ENCODE data around the gene KCNMA1.

Gene KCNMA1

DNA sequence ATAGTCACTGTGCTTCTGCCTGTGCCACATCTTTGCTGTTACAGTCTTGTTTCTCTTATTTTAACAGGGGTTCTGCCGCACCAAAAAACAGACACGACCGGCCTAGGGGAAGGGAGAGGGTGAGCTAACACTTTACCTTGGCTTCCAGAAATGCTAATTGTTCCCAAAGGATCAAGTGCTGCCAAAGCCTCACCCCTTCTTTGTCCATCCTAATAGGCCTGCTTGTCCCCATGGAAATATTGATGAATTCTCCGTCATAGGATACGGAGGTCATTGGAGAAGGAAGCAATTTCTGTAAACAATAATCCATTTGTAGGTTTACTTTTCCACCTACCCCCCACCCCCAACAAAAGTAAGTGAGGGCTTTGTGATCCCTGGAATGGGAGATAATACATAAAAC, 567.3 kb downstream of the KCNMA1 start:
- Histone ChIP-seq H3K4me3 (ENCODE audit: low read length) (no peak overlapping the region), H3K27me3 (ENCODE audit: insufficient read depth, low read length) (no peaks in the 10 kb centered on the region), H2AFZ (ENCODE audit: low read depth, low read length) (no peak overlapping the region), H3K36me3 (ENCODE audit: insufficient read depth, low read length) (no peaks in the 10 kb centered on the region), H3K4me1 (ENCODE audit: insufficient read depth, low read length) (no peaks in the 10 kb centered on the region), H3K9me3 (ENCODE audit: low read length) (no peaks in the 10 kb centered on the region)

DNA sequence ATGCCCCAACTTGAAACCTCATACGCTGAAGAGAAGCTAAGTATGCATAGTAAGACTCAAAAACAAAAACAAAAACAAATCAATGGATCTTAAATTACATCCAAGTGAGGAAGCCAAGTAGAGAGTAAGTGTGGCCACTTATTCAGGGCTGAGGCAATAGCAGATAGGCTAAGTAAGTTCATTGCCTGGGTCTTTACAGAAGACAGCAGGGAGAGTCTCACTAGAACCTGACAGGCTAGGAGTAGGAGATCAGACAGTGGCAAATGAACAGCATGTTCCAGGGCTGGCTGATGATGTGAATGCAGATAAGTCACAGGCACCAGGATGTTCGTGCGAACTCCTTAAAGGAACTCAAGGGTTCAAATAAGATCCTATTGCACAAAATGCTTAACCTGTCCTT, 568.6 kb downstream of the KCNMA1 start:
- no peaks in the 10 kb centered on the region for H3K27me3 ChIP-seq (ENCODE audit: insufficient read depth, low read length)
- no peak overlapping the region for H2AFZ ChIP-seq (ENCODE audit: low read depth, low read length)
- no peaks in the 10 kb centered on the region for H3K9me3 ChIP-seq (ENCODE audit: low read length)
- no peaks in the 10 kb centered on the region for H3K36me3 ChIP-seq (ENCODE audit: insufficient read depth, low read length)
- H3K4me3 ChIP-seq (ENCODE audit: low read length): no peak overlapping the region
- no peaks in the 10 kb centered on the region for H3K4me1 ChIP-seq (ENCODE audit: insufficient read depth, low read length)

DNA sequence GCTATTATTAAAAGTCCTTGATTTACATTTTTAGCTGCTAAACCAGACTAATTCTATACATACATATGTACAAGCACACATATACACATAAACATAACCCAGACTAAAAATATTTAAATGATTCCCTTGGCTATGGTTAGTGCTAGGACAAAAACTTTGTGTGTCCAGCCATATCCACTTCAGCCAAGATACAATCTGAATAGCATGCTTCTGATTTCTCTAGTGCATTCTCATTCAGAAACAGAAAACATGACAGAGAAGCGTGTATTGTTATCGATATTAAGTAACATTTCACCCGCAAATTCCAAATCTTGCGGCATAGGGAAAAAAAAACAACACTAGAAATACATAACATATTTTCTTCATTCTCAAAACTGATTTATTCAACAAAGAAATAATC, 569.3 kb downstream of the KCNMA1 start:
- Histone ChIP-seq H2AFZ (ENCODE audit: low read depth, low read length) (no peak overlapping the region), H3K4me3 (ENCODE audit: low read length) (no peak overlapping the region), H3K9me3 (ENCODE audit: low read length) (no peaks in the 10 kb centered on the region), H3K27me3 (ENCODE audit: insufficient read depth, low read length) (no peaks in the 10 kb centered on the region), H3K36me3 (ENCODE audit: insufficient read depth, low read length) (no peaks in the 10 kb centered on the region), H3K4me1 (ENCODE audit: insufficient read depth, low read length) (no peaks in the 10 kb centered on the region)

DNA sequence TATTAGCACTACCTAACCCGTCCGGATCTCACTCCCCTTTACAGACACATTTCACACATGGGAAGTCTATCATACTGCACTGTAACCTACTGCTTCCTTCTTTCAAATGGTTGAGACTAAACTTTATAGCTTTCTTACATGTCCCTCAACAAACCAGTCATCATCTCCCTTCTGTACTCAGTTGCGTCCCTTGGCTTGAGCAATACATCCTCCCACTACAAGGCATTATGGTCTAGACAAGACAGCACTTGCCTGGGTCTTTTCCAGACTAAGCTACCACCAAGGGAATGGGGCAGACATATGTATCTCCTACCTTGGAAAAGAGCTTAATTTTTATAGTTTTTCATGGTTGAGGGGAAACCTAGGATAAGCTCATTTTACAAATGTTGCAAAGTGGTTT, 575.2 kb downstream of the KCNMA1 start:
- Histone ChIP-seq H3K4me3 (ENCODE audit: low read length) (no peak overlapping the region), H3K9me3 (ENCODE audit: low read length) (no peaks in the 10 kb centered on the region), H3K36me3 (ENCODE audit: insufficient read depth, low read length) (no peaks in the 10 kb centered on the region), H2AFZ (ENCODE audit: low read depth, low read length) (no peak overlapping the region), H3K4me1 (ENCODE audit: insufficient read depth, low read length) (no peaks in the 10 kb centered on the region), H3K27me3 (ENCODE audit: insufficient read depth, low read length) (no peaks in the 10 kb centered on the region)

DNA sequence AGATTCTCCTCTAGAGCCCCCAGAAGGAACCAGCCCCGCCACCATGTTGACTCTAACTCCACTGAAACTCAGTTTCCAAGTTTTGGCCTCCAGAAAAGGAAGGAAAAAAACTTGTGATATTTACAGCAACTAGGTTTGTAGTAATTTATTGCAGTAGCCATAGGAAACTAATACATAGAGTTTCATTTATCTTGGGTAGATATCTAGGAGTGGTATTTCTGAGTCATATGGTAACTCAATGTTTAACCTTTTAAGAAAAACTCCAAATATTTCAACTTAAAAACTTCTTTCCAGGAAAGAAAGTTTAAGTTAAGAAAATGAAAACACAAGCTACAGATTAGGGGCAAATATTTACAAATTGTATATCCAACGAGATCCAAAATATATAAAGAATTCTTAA, 576.7 kb downstream of the KCNMA1 start:
- Histone ChIP-seq H3K4me3 (ENCODE audit: low read length) (no peak overlapping the region), H2AFZ (ENCODE audit: low read depth, low read length) (no peak overlapping the region), H3K36me3 (ENCODE audit: insufficient read depth, low read length) (no peaks in the 10 kb centered on the region), H3K27me3 (ENCODE audit: insufficient read depth, low read length) (no peaks in the 10 kb centered on the region), H3K9me3 (ENCODE audit: low read length) (no peaks in the 10 kb centered on the region), H3K4me1 (ENCODE audit: insufficient read depth, low read length) (no peaks in the 10 kb centered on the region)

DNA sequence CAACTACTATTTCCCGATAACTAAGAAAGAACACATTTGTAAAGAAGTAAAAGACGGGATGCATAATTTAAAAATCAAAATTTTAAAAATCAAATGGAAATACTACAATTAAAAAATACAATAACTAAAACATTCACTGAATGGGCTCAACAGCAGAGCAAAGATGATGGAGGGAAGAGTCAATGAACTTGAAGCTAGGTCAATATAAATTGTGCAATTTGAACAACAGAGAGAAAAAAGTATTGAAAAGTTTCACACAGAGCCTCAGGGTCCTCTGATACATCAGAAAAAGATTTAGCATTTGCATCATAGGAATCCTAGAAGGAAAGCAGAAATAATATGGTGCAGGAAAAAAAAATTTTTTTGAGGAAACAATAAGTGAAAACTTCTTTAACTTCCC, 581.0 kb downstream of the KCNMA1 start:
- no peaks in the 10 kb centered on the region for H3K4me1 ChIP-seq (ENCODE audit: insufficient read depth, low read length)
- no peak overlapping the region for H3K4me3 ChIP-seq (ENCODE audit: low read length)
- H3K36me3 ChIP-seq (ENCODE audit: insufficient read depth, low read length): no peaks in the 10 kb centered on the region
- no peaks in the 10 kb centered on the region for H3K9me3 ChIP-seq (ENCODE audit: low read length)
- no peak overlapping the region for H2AFZ ChIP-seq (ENCODE audit: low read depth, low read length)
- no peaks in the 10 kb centered on the region for H3K27me3 ChIP-seq (ENCODE audit: insufficient read depth, low read length)

DNA sequence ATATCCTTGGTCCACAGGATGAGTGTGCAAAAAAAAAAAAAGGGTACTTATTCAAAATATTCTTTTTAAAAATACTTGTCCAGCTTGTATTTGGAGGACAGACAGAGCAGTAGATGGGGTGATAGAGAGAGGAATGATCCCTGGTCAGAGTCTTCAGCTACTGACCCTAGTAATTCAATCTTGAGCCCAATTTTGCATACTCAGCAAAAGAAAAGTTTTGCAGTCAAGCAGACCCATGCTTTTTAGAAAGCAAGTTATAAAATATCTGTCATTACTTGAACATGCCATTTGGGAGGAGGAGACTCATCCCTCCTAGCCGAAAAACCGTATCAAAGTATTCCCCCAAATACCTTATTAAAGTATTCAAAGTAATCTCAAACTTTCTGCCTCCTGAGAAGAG, 585.0 kb downstream of the KCNMA1 start:
- no peak overlapping the region for H3K4me3 ChIP-seq (ENCODE audit: low read length)
- no peaks in the 10 kb centered on the region for H3K27me3 ChIP-seq (ENCODE audit: insufficient read depth, low read length)
- H3K4me1 ChIP-seq (ENCODE audit: insufficient read depth, low read length): no peaks in the 10 kb centered on the region
- no peaks in the 10 kb centered on the region for H3K9me3 ChIP-seq (ENCODE audit: low read length)
- H2AFZ ChIP-seq (ENCODE audit: low read depth, low read length): no peak overlapping the region
- no peaks in the 10 kb centered on the region for H3K36me3 ChIP-seq (ENCODE audit: insufficient read depth, low read length)

DNA sequence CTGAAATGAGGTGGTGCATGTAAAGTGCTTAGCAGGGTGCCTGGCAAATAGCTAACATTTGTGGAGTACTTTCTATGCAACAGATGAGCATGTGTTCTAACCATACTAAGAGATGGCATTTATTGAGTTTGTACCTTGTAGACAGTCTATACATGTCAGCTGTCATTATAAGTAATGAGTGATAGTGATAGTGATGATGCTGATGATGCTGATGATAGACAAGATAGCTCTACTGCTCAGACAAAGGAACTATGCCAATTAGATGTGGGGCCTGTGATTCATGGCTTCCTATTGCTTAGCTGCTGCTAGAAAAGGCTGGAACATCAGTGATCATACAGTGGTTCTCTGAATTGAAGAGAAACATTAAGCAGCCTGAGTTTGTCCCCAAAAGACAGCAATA, 585.8 kb downstream of the KCNMA1 start:
- no peaks in the 10 kb centered on the region for H3K9me3 ChIP-seq (ENCODE audit: low read length)
- H3K4me3 ChIP-seq (ENCODE audit: low read length): no peak overlapping the region
- no peaks in the 10 kb centered on the region for H3K4me1 ChIP-seq (ENCODE audit: insufficient read depth, low read length)
- H3K36me3 ChIP-seq (ENCODE audit: insufficient read depth, low read length): no peaks in the 10 kb centered on the region
- no peaks in the 10 kb centered on the region for H3K27me3 ChIP-seq (ENCODE audit: insufficient read depth, low read length)
- no peak overlapping the region for H2AFZ ChIP-seq (ENCODE audit: low read depth, low read length)

DNA sequence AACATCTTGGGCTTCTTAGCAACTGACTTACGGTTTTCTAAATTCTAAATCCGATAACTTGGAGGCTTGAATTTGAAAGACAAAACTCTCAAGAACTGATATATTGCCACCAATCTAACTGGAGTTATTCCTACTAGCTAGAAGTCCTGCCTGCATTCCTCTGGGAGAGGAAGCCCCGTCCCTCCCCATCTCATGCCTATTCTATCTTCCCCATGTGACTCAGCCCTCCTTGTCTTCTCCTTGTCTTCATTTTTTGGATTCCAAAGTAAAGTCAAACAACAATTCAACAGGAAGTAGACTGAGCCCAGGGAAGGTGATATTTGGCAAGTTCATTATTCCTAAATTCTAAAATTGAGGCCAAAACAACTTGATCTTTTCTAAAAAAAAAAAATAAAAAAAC, 587.7 kb downstream of the KCNMA1 start:
- Histone ChIP-seq H3K9me3 (ENCODE audit: low read length) (no peaks in the 10 kb centered on the region), H3K4me1 (ENCODE audit: insufficient read depth, low read length) (no peaks in the 10 kb centered on the region), H3K27me3 (ENCODE audit: insufficient read depth, low read length) (no peaks in the 10 kb centered on the region), H3K36me3 (ENCODE audit: insufficient read depth, low read length) (no peaks in the 10 kb centered on the region), H2AFZ (ENCODE audit: low read depth, low read length) (no peak overlapping the region), H3K4me3 (ENCODE audit: low read length) (no peak overlapping the region)

DNA sequence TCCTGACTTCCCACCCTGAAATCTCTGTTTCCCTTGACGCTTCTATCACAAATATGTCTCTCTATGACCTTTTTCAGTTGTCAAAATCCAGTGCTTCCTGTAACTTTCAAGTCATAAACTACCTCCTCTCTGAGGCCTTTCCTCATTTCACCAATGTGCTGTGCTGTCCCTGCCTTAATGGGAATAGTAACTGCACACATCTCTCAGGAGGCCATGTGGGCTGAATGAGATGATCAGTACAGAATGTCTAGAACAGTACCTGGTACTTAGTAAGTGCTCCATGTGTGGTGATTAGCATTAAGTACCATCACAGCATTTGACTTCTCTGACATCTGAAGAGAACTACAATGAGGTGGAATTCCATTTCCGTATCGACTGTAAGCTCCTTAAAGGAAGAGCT, 588.5 kb downstream of the KCNMA1 start:
- no peaks in the 10 kb centered on the region for H3K27me3 ChIP-seq (ENCODE audit: insufficient read depth, low read length)
- H3K4me1 ChIP-seq (ENCODE audit: insufficient read depth, low read length): no peaks in the 10 kb centered on the region
- H2AFZ ChIP-seq (ENCODE audit: low read depth, low read length): no peak overlapping the region
- no peaks in the 10 kb centered on the region for H3K9me3 ChIP-seq (ENCODE audit: low read length)
- H3K36me3 ChIP-seq (ENCODE audit: insufficient read depth, low read length): no peaks in the 10 kb centered on the region
- no peak overlapping the region for H3K4me3 ChIP-seq (ENCODE audit: low read length)

DNA sequence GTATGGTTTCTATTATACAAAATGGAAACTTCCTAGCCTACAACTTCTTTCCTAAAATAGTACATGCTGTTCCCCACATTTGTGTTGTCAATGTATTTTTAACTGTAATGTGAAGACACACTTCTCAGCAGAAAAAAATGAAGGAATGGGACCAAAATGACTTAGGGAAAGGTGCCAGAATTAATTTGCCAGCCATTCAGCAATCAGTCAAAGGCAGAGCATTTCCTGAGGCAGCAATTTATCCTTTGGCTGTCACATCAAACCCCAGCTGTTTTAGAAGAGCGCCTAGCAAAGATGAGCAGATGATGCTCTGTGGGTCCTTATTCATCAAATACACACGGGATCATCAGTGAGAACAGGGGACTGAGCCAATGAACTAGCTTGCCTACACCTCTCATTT, 592.5 kb downstream of the KCNMA1 start:
- no peaks in the 10 kb centered on the region for H3K36me3 ChIP-seq (ENCODE audit: insufficient read depth, low read length)
- no peak overlapping the region for H2AFZ ChIP-seq (ENCODE audit: low read depth, low read length)
- no peaks in the 10 kb centered on the region for H3K9me3 ChIP-seq (ENCODE audit: low read length)
- H3K4me1 ChIP-seq (ENCODE audit: insufficient read depth, low read length): no peaks in the 10 kb centered on the region
- H3K27me3 ChIP-seq (ENCODE audit: insufficient read depth, low read length): no peaks in the 10 kb centered on the region
- H3K4me3 ChIP-seq (ENCODE audit: low read length): no peak overlapping the region

DNA sequence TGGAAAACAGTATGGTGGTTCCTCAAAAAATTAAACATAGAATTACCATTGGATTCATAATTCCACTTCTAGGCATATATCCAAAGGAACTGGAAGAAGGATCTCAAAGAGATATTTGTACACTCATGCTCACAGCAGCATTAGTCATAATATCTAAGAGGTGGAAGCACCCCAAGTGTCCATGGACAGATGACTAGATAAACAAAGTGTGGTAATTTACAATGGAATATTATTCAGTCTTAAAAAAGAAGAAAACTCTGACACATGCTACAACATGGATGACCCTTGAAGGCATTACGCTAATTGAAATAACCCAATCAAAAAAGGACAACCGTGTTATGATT, 594.2 kb downstream of the KCNMA1 start:
- Histone ChIP-seq H2AFZ (ENCODE audit: low read depth, low read length) (no peak overlapping the region), H3K9me3 (ENCODE audit: low read length) (no peaks in the 10 kb centered on the region), H3K36me3 (ENCODE audit: insufficient read depth, low read length) (no peaks in the 10 kb centered on the region)

DNA sequence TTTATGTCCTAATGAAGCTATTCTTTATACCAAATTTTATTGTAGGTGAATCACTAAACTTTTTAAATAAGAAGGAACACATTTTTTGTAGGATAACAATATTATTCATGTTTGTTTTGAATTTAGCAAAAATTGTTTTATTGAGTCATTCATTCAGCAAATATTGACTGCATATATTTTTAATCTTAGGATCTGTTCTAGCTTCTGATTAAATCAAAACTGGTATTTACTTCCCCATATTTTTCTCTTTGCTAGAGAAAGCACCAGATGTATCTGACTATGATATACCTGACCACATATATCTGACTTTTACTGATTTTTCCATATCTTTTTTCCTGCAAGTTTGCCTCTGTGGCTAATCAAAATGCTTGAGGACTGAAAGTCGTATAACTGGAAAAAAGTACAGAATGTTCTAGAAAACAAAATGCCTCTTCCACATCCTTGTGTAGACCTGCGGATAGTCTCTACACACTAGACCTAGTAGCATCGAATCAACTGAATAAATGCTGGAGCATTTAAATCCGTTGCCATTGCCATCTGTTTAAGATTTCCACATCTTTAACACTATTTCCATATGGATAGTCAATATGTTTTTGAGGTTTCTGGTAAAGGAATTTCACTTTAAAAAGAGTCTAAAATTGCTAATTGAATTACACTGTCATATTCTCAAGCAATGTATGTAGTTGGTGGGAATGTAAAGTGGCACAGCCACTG, 594.7 kb downstream of the KCNMA1 start:
- no peaks in the 10 kb centered on the region for H3K4me1 ChIP-seq (ENCODE audit: insufficient read depth, low read length)
- H3K27me3 ChIP-seq (ENCODE audit: insufficient read depth, low read length): no peaks in the 10 kb centered on the region
- no peaks in the 10 kb centered on the region for H3K9me3 ChIP-seq (ENCODE audit: low read length)
- no peak overlapping the region for H3K4me3 ChIP-seq (ENCODE audit: low read length)
- no peaks in the 10 kb centered on the region for H3K36me3 ChIP-seq (ENCODE audit: insufficient read depth, low read length)
- H2AFZ ChIP-seq (ENCODE audit: low read depth, low read length): no peak overlapping the region

More for the DNA sequence above, 594.2 kb downstream of the KCNMA1 start:
- H3K4me3 ChIP-seq (ENCODE audit: low read length): no peak overlapping the region
- no peaks in the 10 kb centered on the region for H3K4me1 ChIP-seq (ENCODE audit: insufficient read depth, low read length)
- no peaks in the 10 kb centered on the region for H3K27me3 ChIP-seq (ENCODE audit: insufficient read depth, low read length)

DNA sequence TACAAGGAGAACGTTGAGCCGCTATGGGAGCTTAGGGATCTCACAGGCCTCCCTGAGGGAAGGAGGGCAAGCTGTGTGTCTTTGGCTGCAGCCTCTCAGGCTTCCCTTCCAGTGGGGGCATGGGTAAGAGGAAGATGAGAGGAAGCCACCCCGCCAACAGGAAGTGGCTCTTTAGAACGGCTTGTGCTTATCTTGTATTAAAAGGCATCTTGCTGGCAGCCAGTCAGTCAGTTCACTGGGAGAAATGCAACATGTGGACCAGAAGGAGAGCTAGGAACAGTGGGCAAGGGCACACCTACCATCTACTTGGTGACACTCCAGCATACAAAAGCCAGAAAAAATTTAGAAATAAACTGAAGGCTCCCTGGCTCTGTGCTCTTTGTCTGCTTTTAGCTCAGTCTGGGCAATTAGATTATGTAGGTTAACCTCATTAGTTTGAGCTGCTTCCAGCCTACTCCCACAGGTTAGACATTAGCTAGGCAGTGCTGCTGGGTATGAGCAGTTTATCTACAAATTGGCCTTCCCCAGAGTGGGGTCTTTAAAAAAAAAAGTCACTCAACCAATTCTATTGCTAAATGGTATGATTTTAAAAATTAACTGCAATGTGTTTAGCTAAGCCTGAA, 595.9 kb downstream of the KCNMA1 start:
- Histone ChIP-seq H2AFZ (ENCODE audit: low read depth, low read length) (no peak overlapping the region), H3K4me3 (ENCODE audit: low read length) (no peak overlapping the region), H3K36me3 (ENCODE audit: insufficient read depth, low read length) (no peaks in the 10 kb centered on the region), H3K4me1 (ENCODE audit: insufficient read depth, low read length) (no peaks in the 10 kb centered on the region), H3K27me3 (ENCODE audit: insufficient read depth, low read length) (no peaks in the 10 kb centered on the region), H3K9me3 (ENCODE audit: low read length) (no peaks in the 10 kb centered on the region)
